Erythroblast (primary cell): Measurements from ENCODE around the gene TIPRL.

Experiments used
- GATA1 ChIP-seq: IDR thresholded peaks from 2 replicates; pipeline ENCODE4 v1.6.1; 2011; ENCODE audit warnings: low read depth, mild to moderate bottlenecking, control low read depth, low read length, moderate library complexity
- POLR2A ChIP-seq: IDR thresholded peaks from 2 replicates; pipeline ENCODE4 v1.6.1; 2011; ENCODE audit warnings: mild to moderate bottlenecking, low read length

DNA sequence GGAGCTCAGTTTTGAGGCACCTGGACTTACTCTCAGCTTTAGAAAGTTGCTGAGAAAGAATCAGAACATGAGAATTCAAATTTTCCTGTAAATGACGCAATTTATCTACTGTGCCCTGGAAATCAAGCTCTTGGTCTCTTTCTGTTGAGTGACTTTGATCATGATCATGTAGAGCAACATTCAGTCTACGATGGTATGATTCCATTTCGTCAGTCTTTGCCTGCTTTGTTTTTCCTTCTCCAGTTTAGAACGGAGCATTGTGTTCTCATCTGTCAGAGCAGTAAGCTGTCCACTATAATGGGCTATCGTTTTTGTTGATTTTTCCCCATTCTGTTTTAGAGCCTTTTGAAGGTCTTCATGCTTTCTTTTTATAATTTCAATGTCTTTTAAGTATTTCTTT is 67.7 kb downstream of the TIPRL start:
- TF ChIP-seq POLR2A (no peak), GATA1 (no peak)
